Hepatocyte (in vitro differentiated cells): Measurements from ENCODE around the gene ASIC2. TPM values are rescaled to one million over a fixed set of nuclear protein-coding genes. Genes with fewer than 3 reads are reported as not detected.

Source experiments
- DNase-seq: peaks from one replicate; pipeline ENCODE4 v3.0.0-alpha.2; 2016; ENCODE audit warnings: low spot score
- H2AFZ ChIP-seq: fragments of 200-600 bp; sonication (generic); 2 replicates; pipeline ENCODE4 v1.6.0; 2016; ENCODE audit warnings: antibody characterized with exemption, mild to moderate bottlenecking
- H3K27ac ChIP-seq: fragments of 200-600 bp; sonication (generic); 2 replicates; pipeline ENCODE4 v1.5.1; 2016; ENCODE audit warnings: mild to moderate bottlenecking
- H3K27me3 ChIP-seq: fragments of 200-600 bp; sonication (generic); 2 replicates; pipeline ENCODE4 v1.6.1; 2016
- H3K36me3 ChIP-seq: fragments of 200-600 bp; sonication (generic); replicated peaks from 2 replicates; pipeline ENCODE4 v1.5.1; 2016; ENCODE audit warnings: low read depth; ENCODE audit not compliant: insufficient read depth
- H3K4me1 ChIP-seq: fragments of 200-600 bp; sonication (generic); 2 replicates; pipeline ENCODE4 v1.5.1; 2016; ENCODE audit warnings: mild to moderate bottlenecking, moderate library complexity; ENCODE audit not compliant: insufficient read depth
- H3K4me2 ChIP-seq: fragments of 200-600 bp; sonication (generic); 2 replicates; pipeline ENCODE4 v1.6.0; 2016
- H3K4me3 ChIP-seq: fragments of 200-600 bp; sonication (generic); 2 replicates; pipeline ENCODE4 v1.5.1; 2016; ENCODE audit warnings: mild to moderate bottlenecking
- H3K79me2 ChIP-seq: fragments of 200-600 bp; sonication (generic); 2 replicates; pipeline ENCODE4 v1.6.0; 2017; ENCODE audit warnings: mild to moderate bottlenecking
- H3K9me2 ChIP-seq: fragments of 200-600 bp; sonication (generic); replicated peaks from 2 replicates; pipeline ENCODE4 v1.6.0; 2017; ENCODE audit warnings: mild to moderate bottlenecking; ENCODE audit not compliant: insufficient read depth
- H3K9me3 ChIP-seq: fragments of 200-600 bp; sonication (generic); 2 replicates; pipeline ENCODE4 v1.5.1; 2016; ENCODE audit warnings: low read depth, mild to moderate bottlenecking
- H4K20me1 ChIP-seq: fragments of 200-600 bp; sonication (generic); 2 replicates; pipeline ENCODE4 v1.6.0; 2016; ENCODE audit warnings: mild to moderate bottlenecking; ENCODE audit not compliant: insufficient read depth, poor library complexity, severe bottlenecking
- CTCF ChIP-seq: fragments of 200-600 bp; sonication (generic); IDR thresholded peaks from 2 replicates; pipeline ENCODE4 v1.5.1; 2016; ENCODE audit warnings: antibody characterized with exemption, mild to moderate bottlenecking; ENCODE audit not compliant: poor library complexity
- EZH2 ChIP-seq: fragments of 200-600 bp; sonication (generic); IDR thresholded peaks from 2 replicates; pipeline ENCODE4 v1.6.1; 2016; ENCODE audit warnings: antibody characterized with exemption, mild to moderate bottlenecking, borderline replicate concordance
- EZH2phosphoT487 ChIP-seq: fragments of 200-600 bp; sonication (generic); IDR thresholded peaks from one replicate; pipeline ENCODE4 v1.6.1; 2018; ENCODE audit warnings: antibody characterized with exemption, mild to moderate bottlenecking, low read depth, moderate library complexity; ENCODE audit not compliant: unreplicated experiment, severe bottlenecking
- WGBS: methylation state at CpG from one replicate; pipeline ENCODE4 v1.1.6; 2016; ENCODE audit warnings: low lambda C conversion rate; ENCODE audit errors: missing lambda C conversion rate; 5-methylcytosine and 5-hydroxymethylcytosine counted together
- polyA plus RNA-seq: library from polyadenylated mRNA; unstranded; fragments of >200 nt; fragmentation: Nextera tagmentation; extraction: Ambion mirVana; gene quantifications from 2 replicates; pipeline ENCODE4 v1.2.1, GENCODE V29; 2016
- total RNA-seq: library from RNA; depleted of rRNA; stranded (reverse); fragments of >200 nt; gene quantifications from 2 replicates; pipeline ENCODE4 v1.2.3, GENCODE V29; 2014

ASIC2 gene
- total and polyA plus RNA-seq, 2 experiments from 2014 or later: 2.3 to 3.3 TPM

- H3K27me3 ChIP-seq: peaks cover 21% of the 10 kb centered on the region
- 67% methylated on average over 3 of the region's 3 CpGs for WGBS
- no peaks in the 10 kb centered on the region for H3K4me1 ChIP-seq
- H3K9me3 ChIP-seq: no peaks in the 10 kb centered on the region
- no peak overlapping the region for H3K27ac ChIP-seq
- TF ChIP-seq EZH2 (no peak), EZH2phosphoT487 (no peak), CTCF (no peak)
- H3K4me2 ChIP-seq: no peak overlapping the region
- H3K4me3 ChIP-seq: no peak overlapping the region
- H2AFZ ChIP-seq: no peak overlapping the region
- DNase-seq: no peak
- H3K36me3 ChIP-seq: no peaks in the 10 kb centered on the region
- H4K20me1 ChIP-seq: no peaks in the 10 kb centered on the region
- H3K79me2 ChIP-seq: no peaks in the 10 kb centered on the region
- no peaks in the 10 kb centered on the region for H3K9me2 ChIP-seq
Observed at GRCh38 chr17:33324736-33325135, 31.6 kb upstream of the ASIC2 start.

DNA sequence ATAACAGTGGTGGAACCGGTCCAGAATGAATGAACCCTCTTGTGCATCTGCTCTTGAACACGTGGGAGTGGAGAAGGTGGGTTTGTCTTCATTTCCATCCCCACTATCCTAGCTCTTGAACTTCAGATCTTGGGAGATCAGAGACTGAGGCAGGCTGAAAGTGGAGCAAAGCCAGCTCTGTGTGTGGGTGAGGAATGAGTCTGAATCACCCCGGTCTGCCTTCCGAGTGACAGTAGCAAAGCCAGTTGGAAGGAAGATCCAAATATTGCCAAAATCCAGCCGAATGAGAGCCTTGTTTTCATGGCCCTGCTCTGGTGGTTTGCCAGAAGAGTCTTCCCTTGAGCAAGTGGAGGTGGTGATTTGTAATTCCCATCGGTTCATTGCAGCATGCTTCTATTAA is 29.0 kb upstream of the ASIC2 start:
- Histone ChIP-seq H3K4me1 (no peaks in the 10 kb centered on the region), H3K4me2 (no peak overlapping the region), H3K9me3 (no peaks in the 10 kb centered on the region), H3K27me3 (peaks cover 21% of the 10 kb centered on the region), H3K27ac (no peak overlapping the region), H3K79me2 (no peaks in the 10 kb centered on the region), H3K9me2 (no peaks in the 10 kb centered on the region), H3K4me3 (no peak overlapping the region), H3K36me3 (no peaks in the 10 kb centered on the region), H4K20me1 (no peaks in the 10 kb centered on the region), H2AFZ (no peak overlapping the region)
- DNase-seq: no peak
- TF ChIP-seq CTCF (no peak), EZH2 (no peak), EZH2phosphoT487 (no peak)
- 77% methylated on average over 6 of the region's 6 CpGs for WGBS

DNA sequence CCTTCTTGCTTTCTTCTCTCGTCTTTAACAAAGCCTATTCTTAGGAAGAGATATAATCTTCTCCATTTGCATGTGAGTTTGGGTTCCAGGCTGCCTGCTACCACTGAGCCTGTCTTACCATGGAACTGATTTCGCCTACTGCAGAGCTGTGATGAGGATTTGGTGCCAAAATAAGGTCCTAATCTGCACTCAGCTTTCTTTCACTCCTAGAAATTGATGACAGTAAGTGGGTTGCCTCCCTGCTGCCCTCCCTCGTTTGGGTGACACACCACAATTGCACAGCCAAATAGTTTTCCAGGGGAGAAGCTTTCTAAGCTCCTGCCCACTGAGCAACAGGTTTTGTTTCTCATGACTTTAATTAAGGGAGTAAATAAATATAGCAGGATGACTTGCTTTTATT is 25.1 kb upstream of the ASIC2 start:
- WGBS: 45% methylated on average over 3 of the region's 3 CpGs
- no peaks in the 10 kb centered on the region for H3K36me3 ChIP-seq
- H3K27ac ChIP-seq: no peak overlapping the region
- no peaks in the 10 kb centered on the region for H4K20me1 ChIP-seq
- peaks cover 13% of the 10 kb centered on the region for H3K27me3 ChIP-seq
- H3K4me2 ChIP-seq: no peak overlapping the region
- no peak for DNase-seq
- no peaks in the 10 kb centered on the region for H3K79me2 ChIP-seq
- no peaks in the 10 kb centered on the region for H3K4me1 ChIP-seq
- H3K9me2 ChIP-seq: no peaks in the 10 kb centered on the region
- no peak overlapping the region for H3K4me3 ChIP-seq
- no peak overlapping the region for H2AFZ ChIP-seq
- TF ChIP-seq EZH2phosphoT487 (no peak), CTCF (no peak), EZH2 (no peak)
- H3K9me3 ChIP-seq: no peaks in the 10 kb centered on the region

GRCh38 chr17:33316746-33317145 is 23.7 kb upstream of the ASIC2 start:
- Histone ChIP-seq H3K79me2 (no peaks in the 10 kb centered on the region), H3K9me2 (no peaks in the 10 kb centered on the region), H3K9me3 (no peaks in the 10 kb centered on the region), H4K20me1 (no peaks in the 10 kb centered on the region), H2AFZ (no peak overlapping the region), H3K27ac (no peak overlapping the region), H3K4me3 (no peak overlapping the region), H3K27me3 (peaks cover 4% of the 10 kb centered on the region), H3K36me3 (no peaks in the 10 kb centered on the region), H3K4me1 (peaks cover 3% of the 10 kb centered on the region), H3K4me2 (no peak overlapping the region)
- WGBS: 71% methylated on average over 6 of the region's 6 CpGs
- DNase-seq: no peak
- TF ChIP-seq EZH2phosphoT487: no peak
- TF ChIP-seq EZH2: no peak
- no peak for TF ChIP-seq CTCF
